Measurements from ENCODE around the gene ZNHIT2. TPM values are rescaled to one million over a fixed set of nuclear protein-coding genes. Genes with fewer than 3 reads are reported as not detected.

The ZNHIT2 gene
- total and polyA plus RNA-seq, 2 of the 13 experiments (the other 11 are each of a cell fraction or from before 2014, with no cell fraction given): 1.1 to 6.5 TPM

GRCh38 chr11:65115361-65116082 lies 2.0 kb downstream of the ZNHIT2 start:
- in situ Hi-C loops (cut with HindIII; ENCODE audit: extremely low pct_ligation_motif_present, low pct_unique_long_range_greater_than_20kb) (no loop called here), intact Hi-C loops (cut with micrococcal nuclease; ENCODE audit: unreplicated experiment) (loop anchor here (2.0 kb wide), 1 partner anchor 51 kb away; no protein-coding TSS in a partner anchor)
- no peak overlapping the region for H3K4me3 ChIP-seq (replicated peaks in 1 of 3; ENCODE audit: insufficient read depth in 1 of 3, low read depth in 2 of 3, low read length in 3 of 3)
- no peak overlapping the region for H3K9ac ChIP-seq (ENCODE audit: insufficient read depth, low read depth, low read length)
- H3K27ac ChIP-seq (ENCODE audit: extremely low read length, insufficient read depth, low read length): no peak overlapping the region
- 98% methylated on average over 13 of the region's 21 CpGs for WGBS (ENCODE audit: low lambda C conversion rate)
- no peak overlapping the region for H2AFZ ChIP-seq (ENCODE audit: low read length)
- peaks cover 3 to 18% of the 10 kb centered on the region in 2 experiments; a peak in 4 of 5 replicates for H3K36me3 ChIP-seq (replicated peaks in 1 of 2; ENCODE audit: control insufficient read depth in 1 of 2, insufficient read depth in 2 of 2, low read length in 2 of 2)
- FAIRE-seq: no peak
- no peaks in the 10 kb centered on the region for H3K27me3 ChIP-seq (ENCODE audit: control insufficient read depth in 1 of 2, insufficient read depth in 2 of 2, low read length in 2 of 2)
- H3K4me2 ChIP-seq (ENCODE audit: low read depth, low read length): no peak overlapping the region
- no peak for ATAC-seq
- H3K9me3 ChIP-seq (ENCODE audit: low read length): no peaks in the 10 kb centered on the region
- no peak for DNase-seq (ENCODE audit: low spot score)
- peaks cover 12% of the 10 kb centered on the region for H3K79me2 ChIP-seq (ENCODE audit: insufficient read depth, low read length)
- ChIA-PET POLR2A (no interaction called here), CTCF (ENCODE audit: low intra/inter-chr PET ratio, low total read pairs) (no interaction called here)
- peak; percentile 43; the same call in 1 of the 2 replicates for TF ChIP-seq MNT (IDR thresholded peaks at IDR 0.05)
- peak in 1 of 2 experiments; percentile 30; a peak in 1 of 4 replicates for TF ChIP-seq POLR2A (IDR thresholded peaks at IDR 0.05; ENCODE audit: insufficient read depth in 1 of 2, low read depth in 2 of 2, low read length in 2 of 2)
- no peak for TF ChIP-seq ZKSCAN5 (CRISPR knock-in tag; IDR thresholded peaks at IDR 0.05)
- TF ChIP-seq RBFOX2 (IDR thresholded peaks at IDR 0.05; ENCODE audit: low read depth, low read length): peak; percentile 64
- peak; percentile 44; the same call in 1 of the 2 replicates for TF ChIP-seq POLR2AphosphoS2 (IDR thresholded peaks at IDR 0.05; ENCODE audit: low read depth, low read length)
- no peak for TF ChIP-seq ZNF329 (CRISPR knock-in tag; IDR thresholded peaks at IDR 0.05; ENCODE audit: low read depth)
- TF ChIP-seq CSRNP1 (CRISPR knock-in tag; IDR thresholded peaks at IDR 0.05): 0 out of 2 replicates have a peak, but pooled peaks have one; percentile 31
- no TSS peak for BruUV-seq (replicated peaks)
- no peaks in the 10 kb centered on the region for H4K20me1 ChIP-seq (ENCODE audit: insufficient read depth, low read length)
- H3K4me1 ChIP-seq (ENCODE audit: insufficient read depth, low read length): peaks cover 44% of the 10 kb centered on the region
